Prostate gland (tissue), 2 donors: ENCODE results near the gene TPGS1. TPM values are rescaled to one million over a fixed set of nuclear protein-coding genes. Genes with fewer than 3 reads are reported as not detected.

Source experiments
- DNase-seq: peaks from one replicate; pipeline ENCODE4 v3.0.0-alpha.2; 2019; ENCODE audit warnings: low spot score
- H3K27ac ChIP-seq, 2 donors: fragments of 200-600 bp; sonication (generic); 2 replicates each; pipeline ENCODE4 v1.5.1; 2017 to 2019
- H3K27me3 ChIP-seq: fragments of 200-600 bp; sonication (generic); replicated peaks from 2 replicates; pipeline ENCODE4 v1.5.1; 2019; ENCODE audit not compliant: insufficient read depth
- H3K36me3 ChIP-seq, 2 donors: fragments of 200-600 bp; sonication (generic); 1 replicate in 1 of 2; 2 replicates in 1 of 2; pipeline versions ENCODE4 v1.5.1 to v1.8.1; 2017 to 2019
- H3K4me1 ChIP-seq: fragments of 200-600 bp; sonication (generic); replicated peaks from 2 replicates; pipeline ENCODE4 v1.5.1; 2019
- H3K4me3 ChIP-seq, 2 donors: fragments of 200-600 bp; sonication (generic); 2 replicates each; pipeline ENCODE4 v1.5.1; 2017 to 2019
- H3K9me3 ChIP-seq: fragments of 200-600 bp; sonication (generic); 2 replicates; pipeline ENCODE4 v1.5.1; 2017
- CTCF ChIP-seq, 4 experiments: fragments of 200-600 bp in 2 of 4; fragments of 450-650 bp in 2 of 4; sonication (generic) in 2 of 4; IDR thresholded peaks; 1 replicate in 3 of 4; 2 replicates in 1 of 4; pipeline ENCODE4 v1.5.1; 2016 to 2019; ENCODE audit warnings: antibody characterized with exemption in 4 of 4, mild to moderate bottlenecking in 2 of 4, moderate library complexity in 2 of 4
- POLR2A ChIP-seq: fragments of 450-650 bp; IDR thresholded peaks from one replicate; pipeline ENCODE4 v1.6.1; 2016; ENCODE audit warnings: antibody characterized with exemption, mild to moderate bottlenecking
- POLR2AphosphoS5 ChIP-seq: sonication (generic); formaldehyde crosslinking; IDR thresholded peaks from one replicate; pipeline ENCODE4 v1.6.1; 2017; ENCODE audit warnings: antibody characterized with exemption
- WGBS: methylation state at CpG from one replicate; pipeline ENCODE4 v1.1.5; 2018; 5-methylcytosine and 5-hydroxymethylcytosine counted together
- intact Hi-C: fragments of 100-400 bp; cut with DNase I; formaldehyde crosslinking; loops from one replicate; pipeline ENCODE4 v1.14.2; 2022
- total RNA-seq, 2 donors: library from RNA; depleted of rRNA; stranded (reverse); fragments of >200 nt; gene quantifications; one replicate each; pipeline ENCODE4 v1.1.0, GENCODE V29; 2016

Gene TPGS1
- total RNA-seq, 2 donors from 2014 or later = 90.0 to 94.9 TPM

GRCh38 chr19:558770-559439, 51.6 kb downstream of the TPGS1 start:
- H3K27ac ChIP-seq = no peak overlapping the region
- no peaks in the 10 kb centered on the region for H3K36me3 ChIP-seq
- H3K4me1 ChIP-seq = no peaks in the 10 kb centered on the region
- no peaks in the 10 kb centered on the region for H3K9me3 ChIP-seq
- WGBS = 52% methylated on average over 21 of the region's 21 CpGs
- no peaks in the 10 kb centered on the region for H3K27me3 ChIP-seq
- intact Hi-C loops = no loop called here
- no peak overlapping the region for H3K4me3 ChIP-seq
- no peak for DNase-seq
- TF ChIP-seq POLR2AphosphoS5 (no peak), CTCF (IDR thresholded peaks at IDR 0.05) (no peak), POLR2A (no peak)

- WGBS = 65% methylated on average over 12 of the region's 12 CpGs
- TF ChIP-seq POLR2A (no peak), POLR2AphosphoS5 (no peak), CTCF (IDR thresholded peaks at IDR 0.05) (no peak)
- Histone ChIP-seq H3K4me1 (no peaks in the 10 kb centered on the region), H3K27ac (no peak overlapping the region), H3K27me3 (no peaks in the 10 kb centered on the region), H3K9me3 (no peaks in the 10 kb centered on the region), H3K4me3 (no peak overlapping the region), H3K36me3 (no peaks in the 10 kb centered on the region)
- intact Hi-C loops = no loop called here
- no peak for DNase-seq
These were observed 52.8 kb downstream of the TPGS1 start for GRCh38 chr19:560121-560520.

GRCh38 chr19:566403-566802, 59.1 kb downstream of the TPGS1 start:
- Histone ChIP-seq H3K4me3 (no peak overlapping the region), H3K27me3 (no peaks in the 10 kb centered on the region), H3K9me3 (no peaks in the 10 kb centered on the region), H3K36me3 (no peaks in the 10 kb centered on the region), H3K4me1 (no peaks in the 10 kb centered on the region), H3K27ac (peak overlapping the region in 1 of 2 donors; percentile 37)
- intact Hi-C loops = no loop called here
- peak; percentile 77 for DNase-seq
- TF ChIP-seq CTCF (IDR thresholded peaks at IDR 0.05) (no peak), POLR2A (no peak), POLR2AphosphoS5 (peak; percentile 84)
- 19% methylated on average over 19 of the region's 19 CpGs for WGBS

GRCh38 chr19:566844-567243, 59.5 kb downstream of the TPGS1 start:
- intact Hi-C loops = no loop called here
- WGBS = 40% methylated on average over 16 of the region's 16 CpGs
- H3K27ac ChIP-seq = peak overlapping the region in 1 of 2 donors; percentile 37

More at GRCh38 chr19:566844-567243, 59.5 kb downstream of the TPGS1 start:
- Histone ChIP-seq H3K4me1 (no peaks in the 10 kb centered on the region), H3K36me3 (no peaks in the 10 kb centered on the region), H3K27me3 (no peaks in the 10 kb centered on the region), H3K4me3 (no peak overlapping the region), H3K9me3 (no peaks in the 10 kb centered on the region)
- TF ChIP-seq CTCF (IDR thresholded peaks at IDR 0.05) (no peak), POLR2A (no peak), POLR2AphosphoS5 (no peak)
- no peak for DNase-seq
